Progenitor cell of endocrine pancreas (in vitro differentiated cells): ENCODE data around the gene PRMT7. TPM values are rescaled to one million over a fixed set of nuclear protein-coding genes. Genes with fewer than 3 reads are reported as not detected.

Source experiments
- DNase-seq: peaks from one replicate; pipeline ENCODE4 v3.0.0; 2021; ENCODE audit warnings: low spot score; ENCODE audit not compliant: unreplicated experiment
- H3K27ac Mint-ChIP-seq: 2 replicates; pipeline ENCODE4 v1.8.0; 2021; ENCODE audit warnings: mild to moderate bottlenecking, moderate library complexity, mixed read lengths
- H3K27me3 Mint-ChIP-seq: 2 replicates; pipeline ENCODE4 v1.8.0; 2021; ENCODE audit warnings: mixed read lengths
- H3K36me3 Mint-ChIP-seq: 2 replicates; pipeline ENCODE4 v1.8.0; 2022; ENCODE audit warnings: mixed read lengths; ENCODE audit not compliant: insufficient read depth
- H3K4me1 Mint-ChIP-seq: 2 replicates; pipeline ENCODE4 v1.8.0; 2021; ENCODE audit warnings: low read depth, mixed read lengths
- H3K4me3 Mint-ChIP-seq: 2 replicates; pipeline ENCODE4 v1.8.0; 2021; ENCODE audit warnings: low read depth, mild to moderate bottlenecking, moderate library complexity, mixed read lengths
- H3K9me3 Mint-ChIP-seq: 2 replicates; pipeline ENCODE4 v1.8.0; 2021; ENCODE audit warnings: low read depth, mixed read lengths
- total RNA-seq: library from RNA; stranded (reverse); gene quantifications from 2 replicates; pipeline ENCODE4 v1.2.1, GENCODE V29; 2021
- TF ChIP-seq, protein P1 (sequence below): fragments of 200-600 bp; sonication (generic); IDR thresholded peaks from one replicate; pipeline ENCODE4 v1.5.0; 2021; ENCODE audit warnings: antibody characterized with exemption, mild to moderate bottlenecking; ENCODE audit not compliant: unreplicated experiment

PRMT7 gene
- total RNA-seq, 1 donor from 2014 or later, result 60.0 TPM

GRCh38 chr16:68299571-68300453 is 11.0 kb upstream of the PRMT7 start:
- H3K27me3 Mint-ChIP-seq, result no peaks in the 10 kb centered on the region
- no peak overlapping the region for H3K27ac Mint-ChIP-seq

DNA sequence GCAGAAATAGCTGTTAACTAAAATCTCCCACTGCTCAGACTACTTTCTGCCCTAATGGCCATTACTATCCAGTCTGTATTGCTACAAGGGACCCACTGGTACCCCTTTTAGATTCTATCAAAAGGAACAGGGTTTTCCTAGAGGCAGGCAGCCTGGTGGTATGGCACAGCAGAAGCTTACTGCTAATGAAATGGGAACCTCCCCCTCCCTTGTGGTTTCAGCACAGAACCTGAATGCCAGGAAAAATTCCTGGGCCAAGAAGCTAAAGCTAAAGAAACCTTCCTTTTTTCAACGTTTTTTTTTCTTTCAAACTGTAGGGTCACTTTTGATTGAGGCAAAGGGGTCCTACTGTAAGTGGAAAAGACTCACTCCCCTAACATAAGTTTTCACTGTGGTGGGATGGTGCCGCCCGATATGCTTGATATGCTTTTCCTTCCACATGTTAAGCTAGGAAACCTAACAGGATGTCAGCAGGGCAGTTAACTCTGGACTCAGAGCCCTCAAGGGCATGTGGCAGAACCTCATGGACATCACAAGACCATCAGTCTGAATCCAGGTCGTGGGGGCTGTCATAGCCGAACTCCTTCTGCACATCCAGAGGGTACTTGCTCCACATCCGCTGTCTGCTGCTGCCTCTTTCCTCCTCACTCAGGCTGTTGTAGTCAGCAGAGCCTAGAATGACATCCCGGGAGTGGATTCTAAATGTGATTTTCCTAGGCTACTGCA is 9.9 kb upstream of the PRMT7 start:
- peaks cover 7% of the 10 kb centered on the region for H3K4me1 Mint-ChIP-seq
- H3K4me3 Mint-ChIP-seq, result no peak overlapping the region
- peaks cover 16% of the 10 kb centered on the region for H3K36me3 Mint-ChIP-seq
- no peak for DNase-seq
- H3K9me3 Mint-ChIP-seq, result no peaks in the 10 kb centered on the region
- TF ChIP-seq, protein P1, sequence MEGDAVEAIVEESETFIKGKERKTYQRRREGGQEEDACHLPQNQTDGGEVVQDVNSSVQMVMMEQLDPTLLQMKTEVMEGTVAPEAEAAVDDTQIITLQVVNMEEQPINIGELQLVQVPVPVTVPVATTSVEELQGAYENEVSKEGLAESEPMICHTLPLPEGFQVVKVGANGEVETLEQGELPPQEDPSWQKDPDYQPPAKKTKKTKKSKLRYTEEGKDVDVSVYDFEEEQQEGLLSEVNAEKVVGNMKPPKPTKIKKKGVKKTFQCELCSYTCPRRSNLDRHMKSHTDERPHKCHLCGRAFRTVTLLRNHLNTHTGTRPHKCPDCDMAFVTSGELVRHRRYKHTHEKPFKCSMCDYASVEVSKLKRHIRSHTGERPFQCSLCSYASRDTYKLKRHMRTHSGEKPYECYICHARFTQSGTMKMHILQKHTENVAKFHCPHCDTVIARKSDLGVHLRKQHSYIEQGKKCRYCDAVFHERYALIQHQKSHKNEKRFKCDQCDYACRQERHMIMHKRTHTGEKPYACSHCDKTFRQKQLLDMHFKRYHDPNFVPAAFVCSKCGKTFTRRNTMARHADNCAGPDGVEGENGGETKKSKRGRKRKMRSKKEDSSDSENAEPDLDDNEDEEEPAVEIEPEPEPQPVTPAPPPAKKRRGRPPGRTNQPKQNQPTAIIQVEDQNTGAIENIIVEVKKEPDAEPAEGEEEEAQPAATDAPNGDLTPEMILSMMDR, result no peak
- H3K27me3 Mint-ChIP-seq, result no peaks in the 10 kb centered on the region
- H3K27ac Mint-ChIP-seq, result no peak overlapping the region

More at GRCh38 chr16:68299571-68300453, 11.0 kb upstream of the PRMT7 start:
- TF ChIP-seq, protein P1, result no peak
- Mint-ChIP-seq H3K4me3 (no peak overlapping the region), H3K9me3 (no peaks in the 10 kb centered on the region), H3K4me1 (peaks cover 7% of the 10 kb centered on the region), H3K36me3 (peaks cover 16% of the 10 kb centered on the region)
- no peak for DNase-seq

GRCh38 chr16:68306633-68307032 is 4.2 kb upstream of the PRMT7 start:
- peaks cover 11% of the 10 kb centered on the region for H3K4me1 Mint-ChIP-seq
- H3K9me3 Mint-ChIP-seq, result no peaks in the 10 kb centered on the region
- no peak overlapping the region for H3K27ac Mint-ChIP-seq
- no peak for DNase-seq
- H3K27me3 Mint-ChIP-seq, result no peaks in the 10 kb centered on the region
- H3K36me3 Mint-ChIP-seq, result peaks cover 14% of the 10 kb centered on the region
- TF ChIP-seq, protein P1, result no peak
- H3K4me3 Mint-ChIP-seq, result no peak overlapping the region

DNA sequence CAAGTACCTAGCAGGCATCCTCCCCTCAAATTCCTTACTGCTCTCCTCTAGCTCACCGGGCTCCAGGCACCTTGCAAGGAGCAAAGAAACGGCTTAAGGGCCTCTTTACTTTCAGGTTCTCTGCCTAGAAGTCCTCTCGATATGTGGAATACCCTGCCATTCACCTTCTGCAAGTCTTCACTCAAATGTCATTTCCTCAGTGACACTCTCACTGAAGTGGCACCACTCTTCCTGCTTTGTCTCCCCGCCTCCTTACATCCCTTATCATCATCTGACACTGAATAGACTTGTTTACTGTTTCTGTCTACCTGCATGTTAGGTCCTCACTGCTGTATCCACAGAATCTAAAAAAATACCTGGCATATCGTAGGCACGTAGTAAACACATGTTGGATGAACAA is 1.0 kb upstream of the PRMT7 start:
- H3K36me3 Mint-ChIP-seq, result peaks cover 8% of the 10 kb centered on the region
- no peaks in the 10 kb centered on the region for H3K27me3 Mint-ChIP-seq
- peak overlapping the region; percentile 98 for H3K27ac Mint-ChIP-seq
- DNase-seq, result no peak
- peaks cover 21% of the 10 kb centered on the region for H3K4me1 Mint-ChIP-seq
- TF ChIP-seq, protein P1, result no peak
- peak overlapping the region; percentile 98 for H3K4me3 Mint-ChIP-seq
- H3K9me3 Mint-ChIP-seq, result no peaks in the 10 kb centered on the region

GRCh38 chr16:68310437-68310773 is 414 bp upstream of the PRMT7 start:
- no peaks in the 10 kb centered on the region for H3K9me3 Mint-ChIP-seq
- peak overlapping the region; percentile 98 for H3K27ac Mint-ChIP-seq
- TF ChIP-seq, protein P1, result no peak
- H3K27me3 Mint-ChIP-seq, result no peaks in the 10 kb centered on the region
- peak overlapping the region; percentile 98 for H3K4me3 Mint-ChIP-seq
- peaks cover 8% of the 10 kb centered on the region for H3K36me3 Mint-ChIP-seq
- peak; percentile 27 for DNase-seq
- peaks cover 21% of the 10 kb centered on the region for H3K4me1 Mint-ChIP-seq
